H9 (cell line): ENCODE measurements around the gene PUS3. TPM values are rescaled to one million over a fixed set of nuclear protein-coding genes. Genes with fewer than 3 reads are reported as not detected.

ENCODE experiments used
- DNase-seq: peaks from one replicate; pipeline ENCODE4 v3.0.0-alpha.2; 2017
- H2AFZ ChIP-seq: one replicate; pipeline ENCODE4 v1.6.1; 2013; ENCODE audit warnings: mild to moderate bottlenecking, low read length, control low read depth, moderate library complexity
- H2AK5ac ChIP-seq: 2 replicates; pipeline ENCODE4 v1.6.1; 2013; ENCODE audit warnings: low read length, control low read depth, mixed read lengths; ENCODE audit not compliant: insufficient read length
- H2BK120ac ChIP-seq: one replicate; pipeline ENCODE4 v1.6.1; 2013; ENCODE audit warnings: low read depth, mild to moderate bottlenecking, low read length, control low read depth, inconsistent platforms; ENCODE audit not compliant: poor library complexity, severe bottlenecking
- H2BK12ac ChIP-seq: 2 replicates; pipeline ENCODE4 v1.6.1; 2013; ENCODE audit warnings: low read length, control low read depth, mixed read lengths, low read depth; ENCODE audit not compliant: insufficient read length
- H2BK15ac ChIP-seq: 2 replicates; pipeline ENCODE4 v1.6.1; 2013; ENCODE audit warnings: low read depth, low read length, control low read depth
- H2BK20ac ChIP-seq: one replicate; pipeline ENCODE4 v1.6.1; 2013; ENCODE audit warnings: low read depth, mild to moderate bottlenecking, low read length, control low read depth, inconsistent platforms; ENCODE audit not compliant: poor library complexity, severe bottlenecking
- H2BK5ac ChIP-seq: 2 replicates; pipeline ENCODE4 v1.6.1; 2013; ENCODE audit warnings: low read length, control low read depth, mixed read lengths; ENCODE audit not compliant: insufficient read length
- H3K14ac ChIP-seq: 2 replicates; pipeline ENCODE4 v1.6.1; 2013; ENCODE audit warnings: low read length, control low read depth; ENCODE audit not compliant: insufficient read depth
- H3K18ac ChIP-seq: 2 replicates; pipeline ENCODE4 v1.6.1; 2013; ENCODE audit warnings: low read depth, mild to moderate bottlenecking, mixed read lengths, low read length, control low read depth; ENCODE audit not compliant: insufficient read length
- H3K23ac ChIP-seq: 2 replicates; pipeline ENCODE4 v1.6.1; 2013; ENCODE audit warnings: low read length, control low read depth, mixed read lengths, low read depth; ENCODE audit not compliant: insufficient read length
- H3K23me2 ChIP-seq: 2 replicates; pipeline ENCODE4 v1.6.1; 2013; ENCODE audit warnings: low read depth, mild to moderate bottlenecking, mixed read lengths, low read length, control low read depth; ENCODE audit not compliant: insufficient read length, poor library complexity, severe bottlenecking
- H3K27ac ChIP-seq: 2 replicates; pipeline ENCODE4 v1.5.1; 2013; ENCODE audit warnings: low read length, control low read depth, mixed read lengths, low read depth; ENCODE audit not compliant: insufficient read length
- H3K27me3 ChIP-seq: 2 replicates; pipeline ENCODE4 v1.6.1; 2013; ENCODE audit warnings: low read length, control low read depth, inconsistent platforms; ENCODE audit not compliant: insufficient read depth
- H3K4ac ChIP-seq: 2 replicates; pipeline ENCODE4 v1.6.1; 2013; ENCODE audit warnings: low read depth, mild to moderate bottlenecking, control low read depth, inconsistent platforms, low read length, moderate library complexity
- H3K4me1 ChIP-seq: 2 replicates; pipeline ENCODE4 v1.6.1; 2013; ENCODE audit warnings: low read length, control low read depth, inconsistent platforms; ENCODE audit not compliant: insufficient read depth
- H3K4me2 ChIP-seq: 2 replicates; pipeline ENCODE4 v1.6.1; 2013; ENCODE audit warnings: low read length, control low read depth, mixed read lengths; ENCODE audit not compliant: insufficient read length, insufficient read depth
- H3K56ac ChIP-seq: 2 replicates; pipeline ENCODE4 v1.6.1; 2013; ENCODE audit warnings: low read depth, mild to moderate bottlenecking, mixed read lengths, low read length, control low read depth; ENCODE audit not compliant: insufficient read length
- H3K79me1 ChIP-seq: 2 replicates; pipeline ENCODE4 v1.6.1; 2013; ENCODE audit warnings: low read depth, mild to moderate bottlenecking, moderate library complexity, low read length, control low read depth, inconsistent platforms; ENCODE audit not compliant: insufficient read depth, poor library complexity, severe bottlenecking
- H3K79me2 ChIP-seq: 2 replicates; pipeline ENCODE4 v1.6.1; 2013; ENCODE audit warnings: low read length, control low read depth, inconsistent platforms; ENCODE audit not compliant: insufficient read depth
- H3K9ac ChIP-seq: 2 replicates; pipeline ENCODE4 v1.6.1; 2013; ENCODE audit warnings: low read length, control low read depth, mixed read lengths; ENCODE audit not compliant: insufficient read length; ENCODE audit errors: extremely low read depth
- H3K9me3 ChIP-seq: one replicate; pipeline ENCODE4 v1.6.1; 2013; ENCODE audit warnings: low read depth, low read length, inconsistent platforms; ENCODE audit not compliant: control insufficient read depth
- H3T11ph ChIP-seq: one replicate; pipeline ENCODE4 v1.6.1; 2013; ENCODE audit warnings: mild to moderate bottlenecking, low read length, control low read depth, inconsistent platforms
- H4K20me1 ChIP-seq: one replicate; pipeline ENCODE4 v1.6.1; 2013; ENCODE audit not compliant: control insufficient read depth, insufficient read length, insufficient read depth
- H4K5ac ChIP-seq: 2 replicates; pipeline ENCODE4 v1.6.1; 2013; ENCODE audit warnings: low read depth, mild to moderate bottlenecking, mixed read lengths, low read length, control low read depth; ENCODE audit not compliant: insufficient read length
- H4K8ac ChIP-seq: replicated peaks from 2 replicates; pipeline ENCODE4 v1.6.1; 2013; ENCODE audit warnings: low read length, control low read depth, mixed read lengths, low read depth; ENCODE audit not compliant: insufficient read length
- H4K91ac ChIP-seq: 2 replicates; pipeline ENCODE4 v1.6.1; 2013; ENCODE audit warnings: low read depth, mild to moderate bottlenecking, moderate library complexity, mixed read lengths, low read length, control low read depth; ENCODE audit not compliant: insufficient read length
- H3K27ac Mint-ChIP-seq, 3 experiments: 2 replicates in 2 of 3; 3 replicates in 1 of 3; pipeline ENCODE4 v1.8.0; 2020 to 2021; ENCODE audit warnings: mixed read lengths in 3 of 3, mild to moderate bottlenecking in 1 of 3, moderate library complexity in 1 of 3
- H3K27me3 Mint-ChIP-seq: 2 replicates; pipeline ENCODE4 v1.8.0; 2021; ENCODE audit warnings: low read depth, mild to moderate bottlenecking, moderate library complexity, mixed read lengths
- H3K36me3 Mint-ChIP-seq, 3 experiments: 2 replicates in 2 of 3; 3 replicates in 1 of 3; pipeline ENCODE4 v1.8.0; 2020 to 2021; ENCODE audit warnings: low read depth in 3 of 3, mixed read lengths in 3 of 3; ENCODE audit not compliant: insufficient read depth in 1 of 3
- H3K4me1 Mint-ChIP-seq, 2 experiments: 2 replicates each; pipeline ENCODE4 v1.8.0; 2020; ENCODE audit warnings: mixed read lengths in 2 of 2
- H3K4me3 Mint-ChIP-seq, 2 experiments: 2 replicates in 1 of 2; 3 replicates in 1 of 2; pipeline ENCODE4 v1.8.0; 2020 to 2021; ENCODE audit warnings: mild to moderate bottlenecking in 2 of 2, mixed read lengths in 2 of 2, moderate library complexity in 1 of 2
- H3K9me3 Mint-ChIP-seq, 2 experiments: 2 replicates in 1 of 2; 3 replicates in 1 of 2; pipeline ENCODE4 v1.8.0; 2020; ENCODE audit warnings: mild to moderate bottlenecking in 2 of 2, mixed read lengths in 2 of 2, moderate library complexity in 1 of 2
- WGBS: extraction: QIAGEN DNeasy Blood & Tissue Kit; methylation state at CpG from one replicate; pipeline ENCODE4 v1.1.7; 2013; ENCODE audit warnings: missing lambda C conversion rate, low lambda C conversion rate, mixed read lengths; ENCODE audit not compliant: insufficient read length; ENCODE audit errors: extremely low coverage; 5-methylcytosine and 5-hydroxymethylcytosine counted together
- total RNA-seq: library from RNA; stranded (reverse); gene quantifications from 2 replicates; pipeline ENCODE4 v1.2.1, GENCODE V29; 2021
- TF ChIP-seq, protein P1 (sequence below): fragments of 200-600 bp; sonication (generic); conservative IDR thresholded peaks from 3 replicates; pipeline ENCODE4 v1.8.0; 2021; ENCODE audit warnings: antibody characterized with exemption, mild to moderate bottlenecking

The PUS3 gene
- total RNA-seq, 1 experiment from 2014 or later: 20.0 TPM

DNA sequence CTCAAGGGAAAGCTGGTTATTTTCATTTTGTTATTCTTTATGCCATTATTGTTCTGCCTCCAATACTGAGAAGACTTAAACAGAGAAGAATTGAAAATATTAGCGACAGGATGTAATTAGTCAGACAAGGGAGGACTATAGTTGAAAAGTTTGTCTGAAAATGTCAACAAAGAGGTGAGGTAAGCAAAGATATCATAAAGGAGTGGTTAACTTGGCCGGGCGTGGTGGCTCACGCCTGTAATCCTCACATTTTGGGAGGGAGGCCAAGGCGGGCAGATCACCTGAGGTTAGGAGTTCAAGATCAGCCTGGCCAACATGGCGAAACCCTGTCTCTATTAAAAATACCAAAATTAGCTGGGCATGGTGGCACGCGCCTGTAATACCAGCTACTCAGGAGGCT, 19.6 kb downstream of the PUS3 start:
- Histone ChIP-seq H3K18ac (no peak overlapping the region), H3K9ac (no peak overlapping the region), H3K9me3 (no peaks in the 10 kb centered on the region), H3K23ac (no peak overlapping the region), H3K79me1 (no peaks in the 10 kb centered on the region), H3K23me2 (peaks cover 11% of the 10 kb centered on the region), H2AK5ac (no peak overlapping the region), H2BK5ac (no peak overlapping the region), H3K4ac (no peak overlapping the region), H2BK15ac (no peak overlapping the region), H3K56ac (no peak overlapping the region), H3K27me3 (no peaks in the 10 kb centered on the region), H3K4me2 (no peak overlapping the region), H2AFZ (no peak overlapping the region), H4K20me1 (no peaks in the 10 kb centered on the region), H3K14ac (no peak overlapping the region), H3K27ac (no peak overlapping the region), H3K4me1 (no peaks in the 10 kb centered on the region), H4K91ac (no peak overlapping the region), H4K8ac (no peak overlapping the region), H2BK120ac (no peak overlapping the region), H3T11ph (no peak overlapping the region), H4K5ac (no peak overlapping the region), H3K79me2 (no peaks in the 10 kb centered on the region), H2BK20ac (no peak overlapping the region), H2BK12ac (no peak overlapping the region)
- TF ChIP-seq, protein P1, sequence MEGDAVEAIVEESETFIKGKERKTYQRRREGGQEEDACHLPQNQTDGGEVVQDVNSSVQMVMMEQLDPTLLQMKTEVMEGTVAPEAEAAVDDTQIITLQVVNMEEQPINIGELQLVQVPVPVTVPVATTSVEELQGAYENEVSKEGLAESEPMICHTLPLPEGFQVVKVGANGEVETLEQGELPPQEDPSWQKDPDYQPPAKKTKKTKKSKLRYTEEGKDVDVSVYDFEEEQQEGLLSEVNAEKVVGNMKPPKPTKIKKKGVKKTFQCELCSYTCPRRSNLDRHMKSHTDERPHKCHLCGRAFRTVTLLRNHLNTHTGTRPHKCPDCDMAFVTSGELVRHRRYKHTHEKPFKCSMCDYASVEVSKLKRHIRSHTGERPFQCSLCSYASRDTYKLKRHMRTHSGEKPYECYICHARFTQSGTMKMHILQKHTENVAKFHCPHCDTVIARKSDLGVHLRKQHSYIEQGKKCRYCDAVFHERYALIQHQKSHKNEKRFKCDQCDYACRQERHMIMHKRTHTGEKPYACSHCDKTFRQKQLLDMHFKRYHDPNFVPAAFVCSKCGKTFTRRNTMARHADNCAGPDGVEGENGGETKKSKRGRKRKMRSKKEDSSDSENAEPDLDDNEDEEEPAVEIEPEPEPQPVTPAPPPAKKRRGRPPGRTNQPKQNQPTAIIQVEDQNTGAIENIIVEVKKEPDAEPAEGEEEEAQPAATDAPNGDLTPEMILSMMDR: no peak
- no CpG with 5 or more reads among the region's 8 CpGs for WGBS
- peaks cover 0 to 3% of the 10 kb centered on the region in 2 experiments; a peak in 1 of 4 replicates for H3K4me1 Mint-ChIP-seq
- H3K36me3 Mint-ChIP-seq: peaks cover 2 to 13% (median 6%) of the 10 kb centered on the region in 3 experiments
- H3K9me3 Mint-ChIP-seq: peaks cover 18 to 20% of the 10 kb centered on the region in 2 experiments
- no peak for DNase-seq
- peaks cover 33% of the 10 kb centered on the region for H3K27me3 Mint-ChIP-seq
- no peak overlapping the region for H3K4me3 Mint-ChIP-seq
- no peak overlapping the region for H3K27ac Mint-ChIP-seq
